ENCODE results near the gene HMGCR. TPM values are rescaled to one million over a fixed set of nuclear protein-coding genes. Genes with fewer than 3 reads are reported as not detected.

Gene HMGCR
- polyA plus RNA-seq, 1 of the 3 experiments (the other 2 are of a cell fraction), result 8.2 TPM

DNA sequence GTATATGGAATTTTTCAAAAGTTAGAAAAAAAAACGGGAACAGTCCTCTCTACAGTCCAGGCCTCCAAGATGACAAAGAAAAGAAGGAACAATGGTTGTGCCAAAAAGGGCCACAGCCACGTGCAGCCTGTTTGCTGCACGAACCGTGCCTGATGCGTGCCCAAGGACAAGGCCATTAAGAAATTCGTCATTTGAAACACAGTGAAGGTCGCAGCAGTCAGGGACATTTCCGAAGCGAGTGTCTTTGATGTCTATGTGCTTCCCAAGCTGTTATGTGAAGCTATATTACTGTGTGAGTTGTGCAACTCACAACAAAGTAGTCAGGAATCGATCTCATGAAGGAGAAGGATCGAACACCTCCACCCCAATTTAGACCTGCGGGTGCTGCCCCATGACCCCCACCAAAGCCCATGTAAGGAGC is 37.4 kb downstream of the HMGCR start:
- Histone ChIP-seq H3K36me3 (replicated peaks in 1 of 2; ENCODE audit: control insufficient read depth in 1 of 2, insufficient read depth in 2 of 2, low read length in 1 of 2) (peaks cover 10 to 30% of the 10 kb centered on the region in 2 experiments), H3K4me1 (ENCODE audit: control insufficient read depth in 1 of 2, insufficient read depth in 2 of 2, low read depth in 1 of 2, low read length in 1 of 2) (peaks cover 0 to 2% of the 10 kb centered on the region in 2 experiments; a peak in 1 of 4 replicates), H3K9me3 (no peaks in the 10 kb centered on the region), H3K9me2 (no peaks in the 10 kb centered on the region), H3F3A (replicated peaks; ENCODE audit: insufficient read depth) (no peaks in the 10 kb centered on the region), H3K4me3 (ENCODE audit: low read depth in 2 of 2, low read length in 1 of 2) (no peak overlapping the region), H3K4me2 (no peak overlapping the region), H3K27me3 (ENCODE audit: insufficient read depth) (no peaks in the 10 kb centered on the region), H3K79me2 (ENCODE audit: insufficient read depth) (no peaks in the 10 kb centered on the region), H2AFZ (ENCODE audit: low read depth) (no peak overlapping the region), H3K27ac (ENCODE audit: low read depth in 2 of 2, low read length in 1 of 2) (no peak overlapping the region), H4K20me1 (ENCODE audit: insufficient read depth) (no peaks in the 10 kb centered on the region), H3K9ac (no peak overlapping the region)
- no peak for TF ChIP-seq RAD21 (IDR thresholded peaks at IDR 0.05; ENCODE audit: low read length)
- ChIA-PET CTCF (no interaction called here), POLR2A (no interaction called here)
- DNase-seq, result no peak
- WGBS (ENCODE audit: low lambda C conversion rate), result 96% methylated on average over 12 of the region's 12 CpGs

DNA sequence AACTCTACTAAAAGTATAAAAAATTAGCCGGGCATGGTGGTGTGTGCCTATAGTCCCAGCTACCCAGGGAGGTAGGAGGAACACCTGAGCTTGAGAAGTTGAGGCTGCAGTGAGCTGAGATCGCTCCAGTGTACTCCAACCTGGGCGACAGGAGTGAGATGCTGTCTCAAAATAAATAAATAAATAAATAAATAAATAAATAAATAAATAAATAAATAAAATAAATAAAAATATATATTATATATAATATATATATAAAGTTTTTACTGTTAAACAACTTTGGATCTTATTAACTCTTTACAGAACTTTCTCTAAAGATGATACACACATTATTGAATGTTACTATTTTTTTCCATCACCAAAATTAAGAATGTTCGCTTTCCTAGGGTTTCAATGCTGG is 38.4 kb downstream of the HMGCR start:
- H3K4me3 ChIP-seq (ENCODE audit: low read depth in 2 of 2, low read length in 1 of 2), result no peak overlapping the region
- CTCF ChIA-PET, result interaction anchor here (1.3 kb wide), 1 partner anchor 38 kb away, joined by 3 read pairs; the partner anchor contains the start of gene HMGCR
- DNase-seq, result no peak
- POLR2A ChIA-PET, result interaction anchor here (0.7 kb wide), 1 partner anchor 293 kb away, joined by 6 read pairs; no protein-coding TSS in a partner anchor
- no peaks in the 10 kb centered on the region for H3K79me2 ChIP-seq (ENCODE audit: insufficient read depth)
- no peak overlapping the region for H3K27ac ChIP-seq (ENCODE audit: low read depth in 2 of 2, low read length in 1 of 2)
- H3K9me3 ChIP-seq, result no peaks in the 10 kb centered on the region
- WGBS (ENCODE audit: low lambda C conversion rate), result 98% methylated on average over 4 of the region's 4 CpGs
- H3K9ac ChIP-seq, result no peak overlapping the region
- H3F3A ChIP-seq (replicated peaks; ENCODE audit: insufficient read depth), result no peaks in the 10 kb centered on the region
- H3K27me3 ChIP-seq (ENCODE audit: insufficient read depth), result no peaks in the 10 kb centered on the region
- no peaks in the 10 kb centered on the region for H4K20me1 ChIP-seq (ENCODE audit: insufficient read depth)
- no peak overlapping the region for H3K4me2 ChIP-seq
- H2AFZ ChIP-seq (ENCODE audit: low read depth), result no peak overlapping the region
- no peaks in the 10 kb centered on the region for H3K9me2 ChIP-seq
- peaks cover 0 to 2% of the 10 kb centered on the region in 2 experiments; a peak in 1 of 4 replicates for H3K4me1 ChIP-seq (ENCODE audit: control insufficient read depth in 1 of 2, insufficient read depth in 2 of 2, low read depth in 1 of 2, low read length in 1 of 2)
- TF ChIP-seq EP300 (IDR thresholded peaks at IDR 0.05; ENCODE audit: borderline replicate concordance in 1 of 2, low read depth in 1 of 2, low read length in 1 of 2) (no peak), YY1 (IDR thresholded peaks at IDR 0.05; ENCODE audit: low read depth) (no peak), POLR2AphosphoS5 (IDR thresholded peaks at IDR 0.05; ENCODE audit: low read depth, low read length) (no peak), MXI1 (IDR thresholded peaks at IDR 0.05; ENCODE audit: low read depth, low read length) (no peak), TCF12 (IDR thresholded peaks at IDR 0.05) (no peak), FOXM1 (IDR thresholded peaks at IDR 0.05; ENCODE audit: low read depth) (no peak), CHD2 (IDR thresholded peaks at IDR 0.05; ENCODE audit: low read length, partially characterized antibody) (no peak), NRF1 (IDR thresholded peaks at IDR 0.05; ENCODE audit: low read depth, low read length) (no peak), FOSL2 (IDR thresholded peaks at IDR 0.05; ENCODE audit: borderline replicate concordance, low read depth) (no peak), MEF2A (IDR thresholded peaks at IDR 0.05; ENCODE audit: borderline replicate concordance, low read depth) (no peak), GATA2 (CRISPR knock-in tag; IDR thresholded peaks at IDR 0.05) (no peak), TAF1 (IDR thresholded peaks at IDR 0.05; ENCODE audit: borderline replicate concordance, low read depth, low read length) (no peak), RXRA (IDR thresholded peaks at IDR 0.05; ENCODE audit: borderline replicate concordance, low read depth) (no peak), RCOR1 (IDR thresholded peaks at IDR 0.05; ENCODE audit: low read length) (no peak), TEAD4 (IDR thresholded peaks at IDR 0.05; ENCODE audit: borderline replicate concordance, insufficient read depth) (no peak)
- TF ChIP-seq, protein P1, sequence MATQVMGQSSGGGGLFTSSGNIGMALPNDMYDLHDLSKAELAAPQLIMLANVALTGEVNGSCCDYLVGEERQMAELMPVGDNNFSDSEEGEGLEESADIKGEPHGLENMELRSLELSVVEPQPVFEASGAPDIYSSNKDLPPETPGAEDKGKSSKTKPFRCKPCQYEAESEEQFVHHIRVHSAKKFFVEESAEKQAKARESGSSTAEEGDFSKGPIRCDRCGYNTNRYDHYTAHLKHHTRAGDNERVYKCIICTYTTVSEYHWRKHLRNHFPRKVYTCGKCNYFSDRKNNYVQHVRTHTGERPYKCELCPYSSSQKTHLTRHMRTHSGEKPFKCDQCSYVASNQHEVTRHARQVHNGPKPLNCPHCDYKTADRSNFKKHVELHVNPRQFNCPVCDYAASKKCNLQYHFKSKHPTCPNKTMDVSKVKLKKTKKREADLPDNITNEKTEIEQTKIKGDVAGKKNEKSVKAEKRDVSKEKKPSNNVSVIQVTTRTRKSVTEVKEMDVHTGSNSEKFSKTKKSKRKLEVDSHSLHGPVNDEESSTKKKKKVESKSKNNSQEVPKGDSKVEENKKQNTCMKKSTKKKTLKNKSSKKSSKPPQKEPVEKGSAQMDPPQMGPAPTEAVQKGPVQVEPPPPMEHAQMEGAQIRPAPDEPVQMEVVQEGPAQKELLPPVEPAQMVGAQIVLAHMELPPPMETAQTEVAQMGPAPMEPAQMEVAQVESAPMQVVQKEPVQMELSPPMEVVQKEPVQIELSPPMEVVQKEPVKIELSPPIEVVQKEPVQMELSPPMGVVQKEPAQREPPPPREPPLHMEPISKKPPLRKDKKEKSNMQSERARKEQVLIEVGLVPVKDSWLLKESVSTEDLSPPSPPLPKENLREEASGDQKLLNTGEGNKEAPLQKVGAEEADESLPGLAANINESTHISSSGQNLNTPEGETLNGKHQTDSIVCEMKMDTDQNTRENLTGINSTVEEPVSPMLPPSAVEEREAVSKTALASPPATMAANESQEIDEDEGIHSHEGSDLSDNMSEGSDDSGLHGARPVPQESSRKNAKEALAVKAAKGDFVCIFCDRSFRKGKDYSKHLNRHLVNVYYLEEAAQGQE (IDR thresholded peaks at IDR 0.05; ENCODE audit: low read depth, low read length), result no peak
- TF ChIP-seq, protein P2, sequence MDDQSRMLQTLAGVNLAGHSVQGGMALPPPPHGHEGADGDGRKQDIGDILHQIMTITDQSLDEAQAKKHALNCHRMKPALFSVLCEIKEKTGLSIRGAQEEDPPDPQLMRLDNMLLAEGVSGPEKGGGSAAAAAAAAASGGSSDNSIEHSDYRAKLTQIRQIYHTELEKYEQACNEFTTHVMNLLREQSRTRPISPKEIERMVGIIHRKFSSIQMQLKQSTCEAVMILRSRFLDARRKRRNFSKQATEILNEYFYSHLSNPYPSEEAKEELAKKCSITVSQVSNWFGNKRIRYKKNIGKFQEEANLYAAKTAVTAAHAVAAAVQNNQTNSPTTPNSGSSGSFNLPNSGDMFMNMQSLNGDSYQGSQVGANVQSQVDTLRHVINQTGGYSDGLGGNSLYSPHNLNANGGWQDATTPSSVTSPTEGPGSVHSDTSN (IDR thresholded peaks at IDR 0.05), result no peak
- TF ChIP-seq, protein P3, sequence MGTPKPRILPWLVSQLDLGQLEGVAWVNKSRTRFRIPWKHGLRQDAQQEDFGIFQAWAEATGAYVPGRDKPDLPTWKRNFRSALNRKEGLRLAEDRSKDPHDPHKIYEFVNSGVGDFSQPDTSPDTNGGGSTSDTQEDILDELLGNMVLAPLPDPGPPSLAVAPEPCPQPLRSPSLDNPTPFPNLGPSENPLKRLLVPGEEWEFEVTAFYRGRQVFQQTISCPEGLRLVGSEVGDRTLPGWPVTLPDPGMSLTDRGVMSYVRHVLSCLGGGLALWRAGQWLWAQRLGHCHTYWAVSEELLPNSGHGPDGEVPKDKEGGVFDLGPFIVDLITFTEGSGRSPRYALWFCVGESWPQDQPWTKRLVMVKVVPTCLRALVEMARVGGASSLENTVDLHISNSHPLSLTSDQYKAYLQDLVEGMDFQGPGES (IDR thresholded peaks at IDR 0.05; ENCODE audit: low read depth, low read length), result no peak
- TF ChIP-seq, protein P4, sequence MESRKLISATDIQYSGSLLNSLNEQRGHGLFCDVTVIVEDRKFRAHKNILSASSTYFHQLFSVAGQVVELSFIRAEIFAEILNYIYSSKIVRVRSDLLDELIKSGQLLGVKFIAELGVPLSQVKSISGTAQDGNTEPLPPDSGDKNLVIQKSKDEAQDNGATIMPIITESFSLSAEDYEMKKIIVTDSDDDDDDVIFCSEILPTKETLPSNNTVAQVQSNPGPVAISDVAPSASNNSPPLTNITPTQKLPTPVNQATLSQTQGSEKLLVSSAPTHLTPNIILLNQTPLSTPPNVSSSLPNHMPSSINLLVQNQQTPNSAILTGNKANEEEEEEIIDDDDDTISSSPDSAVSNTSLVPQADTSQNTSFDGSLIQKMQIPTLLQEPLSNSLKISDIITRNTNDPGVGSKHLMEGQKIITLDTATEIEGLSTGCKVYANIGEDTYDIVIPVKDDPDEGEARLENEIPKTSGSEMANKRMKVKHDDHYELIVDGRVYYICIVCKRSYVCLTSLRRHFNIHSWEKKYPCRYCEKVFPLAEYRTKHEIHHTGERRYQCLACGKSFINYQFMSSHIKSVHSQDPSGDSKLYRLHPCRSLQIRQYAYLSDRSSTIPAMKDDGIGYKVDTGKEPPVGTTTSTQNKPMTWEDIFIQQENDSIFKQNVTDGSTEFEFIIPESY (IDR thresholded peaks at IDR 0.05; ENCODE audit: borderline replicate concordance, low read depth), result no peak
- peaks cover 13 to 30% of the 10 kb centered on the region in 2 experiments for H3K36me3 ChIP-seq (replicated peaks in 1 of 2; ENCODE audit: control insufficient read depth in 1 of 2, insufficient read depth in 2 of 2, low read length in 1 of 2)
